ENCODE results near the gene NPR2.

DNA sequence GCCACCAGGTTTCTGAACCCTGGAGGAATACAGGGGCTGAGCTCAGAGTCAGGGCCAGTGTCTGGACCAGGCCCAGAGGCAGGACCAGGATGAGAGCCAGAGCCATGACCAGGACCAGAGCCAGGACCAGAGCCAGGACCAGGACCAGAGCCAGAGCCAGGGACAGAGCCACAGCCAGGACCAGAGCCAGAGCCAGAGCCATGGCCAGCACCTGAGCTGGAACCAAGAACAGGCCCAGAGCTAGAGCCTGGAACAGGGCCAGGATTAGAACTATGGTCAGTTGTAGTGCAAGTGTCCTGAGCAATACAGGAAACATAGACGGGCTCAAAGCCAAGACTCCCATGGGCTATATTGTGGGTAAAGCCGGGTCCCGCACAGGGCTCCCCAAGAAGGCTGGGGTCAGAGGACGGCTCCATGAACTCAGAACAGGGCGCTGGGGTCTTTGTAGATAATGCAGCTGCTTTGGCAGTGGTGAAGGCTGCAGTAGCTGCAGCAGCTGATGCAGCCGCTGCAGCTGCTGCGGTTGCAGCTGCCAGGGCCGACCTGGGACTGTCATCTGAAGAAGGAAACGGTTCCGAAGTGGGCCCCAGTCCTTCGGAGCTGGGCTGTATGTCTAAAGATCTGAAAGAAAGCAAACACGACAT is 20.1 kb downstream of the NPR2 start:
- no peak for TF ChIP-seq EP300 (IDR thresholded peaks at IDR 0.05)
- no peak for TF ChIP-seq POLR2A (IDR thresholded peaks at IDR 0.05; ENCODE audit: low read depth)
